ENCODE data around the gene PIK3CA.
"Not testable (repeated sequence)": the region's sequence is repeated elsewhere in the genome, so short reads cannot be mapped to it uniquely, and the experiment has no call there.

PIK3CA gene

GRCh38 chr3:179107617-179108016 lies 40.5 kb upstream of the PIK3CA start:
- no peaks in the 10 kb centered on the region for H3K79me1 ChIP-seq (ENCODE audit: low read depth, low read length)
- H3K4me1 ChIP-seq (ENCODE audit: control insufficient read depth in 2 of 2, insufficient read depth in 1 of 2, low read depth in 1 of 2, low read length in 2 of 2), result no peaks in the 10 kb centered on the region
- H3K4me2 ChIP-seq (ENCODE audit: insufficient read depth, low read length, poor library complexity, severe bottlenecking), result no peak overlapping the region
- DNase-seq (ENCODE audit: low spot score), result no peak
- H3K23ac ChIP-seq (ENCODE audit: low read depth, low read length, poor library complexity), result no peak overlapping the region
- no peak overlapping the region for H2BK12ac ChIP-seq (ENCODE audit: low read length)
- H2BK5ac ChIP-seq (ENCODE audit: low read length), result no peak overlapping the region
- H4K8ac ChIP-seq (ENCODE audit: low read depth, low read length), result no peak overlapping the region
- H3K4me3 ChIP-seq (ENCODE audit: low read length in 2 of 2), result no peak overlapping the region
- H3K4ac ChIP-seq (ENCODE audit: low read length), result no peak overlapping the region
- H3K9ac ChIP-seq (ENCODE audit: low read depth, low read length, poor library complexity), result no peak overlapping the region
- no CpG with 5 or more reads among the region's 3 CpGs for WGBS, 2 donors (ENCODE audit: extremely low coverage in 2 of 2, insufficient read length in 2 of 2, insufficient replicate concordance in 1 of 2)
- no peak overlapping the region for H2AK5ac ChIP-seq (ENCODE audit: low read depth, low read length)
- no peak overlapping the region for H3K14ac ChIP-seq (ENCODE audit: low read length)
- H2BK120ac ChIP-seq (ENCODE audit: low read depth, low read length), result no peak overlapping the region
- H3K36me3 ChIP-seq (replicated peaks in 1 of 2; ENCODE audit: control insufficient read depth in 2 of 2, insufficient read depth in 2 of 2, low read length in 2 of 2), result no peaks in the 10 kb centered on the region
- H2BK15ac ChIP-seq (ENCODE audit: low read length), result no peak overlapping the region
- no peak overlapping the region for H4K91ac ChIP-seq (ENCODE audit: low read depth, low read length, poor library complexity)
- H3K27ac ChIP-seq (replicated peaks; ENCODE audit: low read length), result no peak overlapping the region
- H3K18ac ChIP-seq (ENCODE audit: low read length), result no peak overlapping the region
- no peaks in the 10 kb centered on the region for H3K9me3 ChIP-seq (replicated peaks in 1 of 2; ENCODE audit: control insufficient read depth in 2 of 2, insufficient read depth in 1 of 2, low read depth in 1 of 2, low read length in 2 of 2)
- peaks cover 0 to 2% (median 0%) of the 10 kb centered on the region in 3 experiments for H3K27me3 ChIP-seq (ENCODE audit: control insufficient read depth in 3 of 3, insufficient read depth in 3 of 3, low read depth in 1 of 3, low read length in 3 of 3)
- H2AFZ ChIP-seq (ENCODE audit: low read length), result no peak overlapping the region

GRCh38 chr3:179108086-179108485 lies 40.1 kb upstream of the PIK3CA start:
- Histone ChIP-seq H4K8ac (ENCODE audit: low read depth, low read length) (no peak overlapping the region), H3K27ac (replicated peaks; ENCODE audit: low read length) (no peak overlapping the region), H2BK120ac (ENCODE audit: low read depth, low read length) (no peak overlapping the region), H3K18ac (ENCODE audit: low read length) (no peak overlapping the region), H3K14ac (ENCODE audit: low read length) (no peak overlapping the region), H3K23ac (ENCODE audit: low read depth, low read length, poor library complexity) (no peak overlapping the region), H2AFZ (ENCODE audit: low read length) (no peak overlapping the region), H2BK5ac (ENCODE audit: low read length) (no peak overlapping the region), H3K4me3 (ENCODE audit: low read length in 2 of 2) (no peak overlapping the region), H3K27me3 (ENCODE audit: control insufficient read depth in 3 of 3, insufficient read depth in 3 of 3, low read depth in 1 of 3, low read length in 3 of 3) (no peaks in the 10 kb centered on the region), H2BK12ac (ENCODE audit: low read length) (no peak overlapping the region), H2AK5ac (ENCODE audit: low read depth, low read length) (no peak overlapping the region), H2BK15ac (ENCODE audit: low read length) (no peak overlapping the region), H3K4ac (ENCODE audit: low read length) (no peak overlapping the region), H3K4me1 (ENCODE audit: control insufficient read depth in 2 of 2, insufficient read depth in 1 of 2, low read depth in 1 of 2, low read length in 2 of 2) (no peaks in the 10 kb centered on the region), H3K9ac (ENCODE audit: low read depth, low read length, poor library complexity) (no peak overlapping the region), H4K91ac (ENCODE audit: low read depth, low read length, poor library complexity) (no peak overlapping the region), H3K4me2 (ENCODE audit: insufficient read depth, low read length, poor library complexity, severe bottlenecking) (no peak overlapping the region), H3K36me3 (replicated peaks in 1 of 2; ENCODE audit: control insufficient read depth in 2 of 2, insufficient read depth in 2 of 2, low read length in 2 of 2) (no peaks in the 10 kb centered on the region), H3K9me3 (replicated peaks in 1 of 2; ENCODE audit: control insufficient read depth in 2 of 2, insufficient read depth in 1 of 2, low read depth in 1 of 2, low read length in 2 of 2) (no peaks in the 10 kb centered on the region), H3K79me1 (ENCODE audit: low read depth, low read length) (no peaks in the 10 kb centered on the region)
- no CpG with 5 or more reads among the region's 1 CpG for WGBS, 2 donors (ENCODE audit: extremely low coverage in 2 of 2, insufficient read length in 2 of 2, insufficient replicate concordance in 1 of 2)
- no peak for DNase-seq (ENCODE audit: low spot score)

GRCh38 chr3:179113903-179114302 lies 34.3 kb upstream of the PIK3CA start:
- no peak overlapping the region for H3K4me2 ChIP-seq (ENCODE audit: insufficient read depth, low read length, poor library complexity, severe bottlenecking)
- H2AFZ ChIP-seq (ENCODE audit: low read length), result no peak overlapping the region
- H3K4me1 ChIP-seq (ENCODE audit: control insufficient read depth in 2 of 2, insufficient read depth in 1 of 2, low read depth in 1 of 2, low read length in 2 of 2), result no peaks in the 10 kb centered on the region
- no peak overlapping the region for H3K23ac ChIP-seq (ENCODE audit: low read depth, low read length, poor library complexity)
- no peak for DNase-seq (ENCODE audit: low spot score)
- no peak overlapping the region for H2BK12ac ChIP-seq (ENCODE audit: low read length)
- H3K18ac ChIP-seq (ENCODE audit: low read length), result no peak overlapping the region
- no peak overlapping the region for H2BK5ac ChIP-seq (ENCODE audit: low read length)
- H3K4me3 ChIP-seq (ENCODE audit: low read length in 2 of 2), result no peak overlapping the region
- no peak overlapping the region for H2BK15ac ChIP-seq (ENCODE audit: low read length)
- no peaks in the 10 kb centered on the region for H3K79me1 ChIP-seq (ENCODE audit: low read depth, low read length)
- no peaks in the 10 kb centered on the region for H3K36me3 ChIP-seq (replicated peaks in 1 of 2; ENCODE audit: control insufficient read depth in 2 of 2, insufficient read depth in 2 of 2, low read length in 2 of 2)
- H3K27ac ChIP-seq (replicated peaks; ENCODE audit: low read length), result no peak overlapping the region
- H3K4ac ChIP-seq (ENCODE audit: low read length), result no peak overlapping the region
- no CpG with 5 or more reads among the region's 2 CpGs for WGBS, 2 donors (ENCODE audit: extremely low coverage in 2 of 2, insufficient read length in 2 of 2, insufficient replicate concordance in 1 of 2)
- no peak overlapping the region for H3K9ac ChIP-seq (ENCODE audit: low read depth, low read length, poor library complexity)
- no peak overlapping the region for H4K8ac ChIP-seq (ENCODE audit: low read depth, low read length)
- no peak overlapping the region for H2BK120ac ChIP-seq (ENCODE audit: low read depth, low read length)
- no peak overlapping the region for H4K91ac ChIP-seq (ENCODE audit: low read depth, low read length, poor library complexity)
- no peak overlapping the region for H3K14ac ChIP-seq (ENCODE audit: low read length)
- no peaks in the 10 kb centered on the region for H3K27me3 ChIP-seq (ENCODE audit: control insufficient read depth in 3 of 3, insufficient read depth in 3 of 3, low read depth in 1 of 3, low read length in 3 of 3)
- no peak overlapping the region for H2AK5ac ChIP-seq (ENCODE audit: low read depth, low read length)
- H3K9me3 ChIP-seq (replicated peaks in 1 of 2; ENCODE audit: control insufficient read depth in 2 of 2, insufficient read depth in 1 of 2, low read depth in 1 of 2, low read length in 2 of 2), result no peaks in the 10 kb centered on the region

GRCh38 chr3:179115444-179115843 lies 32.7 kb upstream of the PIK3CA start:
- not testable (repeated sequence) for H2BK12ac ChIP-seq (ENCODE audit: low read length); H3K4ac ChIP-seq (ENCODE audit: low read length); H3K4me1 ChIP-seq (ENCODE audit: control insufficient read depth in 2 of 2, insufficient read depth in 1 of 2, low read depth in 1 of 2, low read length in 2 of 2); H3K14ac ChIP-seq (ENCODE audit: low read length); H2BK5ac ChIP-seq (ENCODE audit: low read length); H2AK5ac ChIP-seq (ENCODE audit: low read depth, low read length); H2AFZ ChIP-seq (ENCODE audit: low read length); H2BK15ac ChIP-seq (ENCODE audit: low read length); H3K23ac ChIP-seq (ENCODE audit: low read depth, low read length, poor library complexity); DNase-seq (ENCODE audit: low spot score); H4K8ac ChIP-seq (ENCODE audit: low read depth, low read length); H3K27me3 ChIP-seq (ENCODE audit: control insufficient read depth in 3 of 3, insufficient read depth in 3 of 3, low read depth in 1 of 3, low read length in 3 of 3); H3K18ac ChIP-seq (ENCODE audit: low read length); H3K4me3 ChIP-seq (ENCODE audit: low read length in 2 of 2); H3K36me3 ChIP-seq (replicated peaks in 1 of 2; ENCODE audit: control insufficient read depth in 2 of 2, insufficient read depth in 2 of 2, low read length in 2 of 2); H3K4me2 ChIP-seq (ENCODE audit: insufficient read depth, low read length, poor library complexity, severe bottlenecking); H3K79me1 ChIP-seq (ENCODE audit: low read depth, low read length); H3K9me3 ChIP-seq (replicated peaks in 1 of 2; ENCODE audit: control insufficient read depth in 2 of 2, insufficient read depth in 1 of 2, low read depth in 1 of 2, low read length in 2 of 2); H3K9ac ChIP-seq (ENCODE audit: low read depth, low read length, poor library complexity); H2BK120ac ChIP-seq (ENCODE audit: low read depth, low read length); H4K91ac ChIP-seq (ENCODE audit: low read depth, low read length, poor library complexity); H3K27ac ChIP-seq (replicated peaks; ENCODE audit: low read length)
- WGBS, 2 donors (ENCODE audit: extremely low coverage in 2 of 2, insufficient read length in 2 of 2, insufficient replicate concordance in 1 of 2), result no CpG with 5 or more reads among the region's 1 CpG

All from neuronal stem cell (in vitro differentiated cells).